Rectal smooth muscle tissue (tissue), 1 donor: ENCODE results near the gene CAMK2G.
"Not testable (repeated sequence)": the region's sequence is repeated elsewhere in the genome, so short reads cannot be mapped to it uniquely, and the experiment has no call there.

Experiments used
- H3K27ac ChIP-seq: one replicate; pipeline ENCODE4 v1.7.0; 2013; ENCODE audit warnings: low read depth, low read length, inconsistent platforms
- H3K27me3 ChIP-seq: one replicate; pipeline ENCODE4 v1.7.0; 2013; ENCODE audit warnings: low read length; ENCODE audit not compliant: control insufficient read depth, insufficient read depth
- H3K36me3 ChIP-seq: one replicate; pipeline ENCODE4 v1.7.0; 2013; ENCODE audit warnings: low read length; ENCODE audit not compliant: control insufficient read depth, insufficient read depth
- H3K4me1 ChIP-seq: one replicate; pipeline ENCODE4 v1.7.0; 2013; ENCODE audit warnings: low read length; ENCODE audit not compliant: control insufficient read depth, insufficient read depth
- H3K4me3 ChIP-seq: one replicate; pipeline ENCODE4 v1.7.0; 2013; ENCODE audit warnings: low read length
- H3K9ac ChIP-seq: one replicate; pipeline ENCODE4 v1.7.0; 2013; ENCODE audit warnings: low read length

The CAMK2G gene

DNA sequence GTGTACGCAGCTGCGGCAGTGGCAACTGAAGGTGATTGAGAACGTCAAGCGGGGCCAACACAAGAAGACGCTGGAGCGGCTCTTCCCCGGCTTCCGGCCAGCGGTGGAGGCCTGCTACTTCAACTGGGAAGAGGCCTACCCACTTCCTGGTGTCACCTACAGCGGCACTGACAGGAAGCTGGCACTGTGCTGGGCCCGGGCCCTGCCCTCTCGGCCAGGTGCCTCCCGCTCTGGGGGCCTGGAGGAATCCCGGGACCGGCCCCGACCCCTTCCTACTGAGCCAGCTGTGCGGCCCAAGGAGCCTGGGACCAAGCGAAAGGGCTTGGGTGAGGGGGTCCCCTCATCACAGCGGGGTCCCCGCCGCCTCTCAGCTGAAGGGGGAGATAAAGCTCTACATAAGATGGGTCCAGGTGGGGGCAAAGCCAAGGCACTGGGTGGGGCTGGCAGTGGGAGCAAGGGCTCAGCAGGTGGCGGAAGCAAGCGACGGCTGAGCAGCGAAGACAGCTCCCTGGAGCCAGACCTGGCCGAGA is 82.4 kb downstream of the CAMK2G start:
- Histone ChIP-seq H3K4me1 (peaks cover 11% of the 10 kb centered on the region), H3K36me3 (peaks cover 60% of the 10 kb centered on the region), H3K4me3 (no peak overlapping the region), H3K9ac (no peak overlapping the region), H3K27me3 (no peaks in the 10 kb centered on the region), H3K27ac (no peak overlapping the region)

GRCh38 chr10:73790886-73791625 is 83.3 kb downstream of the CAMK2G start:
- H3K4me3 ChIP-seq = no peak overlapping the region
- no peak overlapping the region for H3K27ac ChIP-seq
- no peaks in the 10 kb centered on the region for H3K27me3 ChIP-seq
- peaks cover 17% of the 10 kb centered on the region for H3K4me1 ChIP-seq
- H3K9ac ChIP-seq = no peak overlapping the region
- peaks cover 55% of the 10 kb centered on the region for H3K36me3 ChIP-seq

GRCh38 chr10:73789659-73790055 is 84.7 kb downstream of the CAMK2G start:
- no peak overlapping the region for H3K4me3 ChIP-seq
- H3K36me3 ChIP-seq = peaks cover 47% of the 10 kb centered on the region
- no peaks in the 10 kb centered on the region for H3K27me3 ChIP-seq
- H3K4me1 ChIP-seq = peaks cover 21% of the 10 kb centered on the region
- H3K27ac ChIP-seq = no peak overlapping the region
- H3K9ac ChIP-seq = no peak overlapping the region

DNA sequence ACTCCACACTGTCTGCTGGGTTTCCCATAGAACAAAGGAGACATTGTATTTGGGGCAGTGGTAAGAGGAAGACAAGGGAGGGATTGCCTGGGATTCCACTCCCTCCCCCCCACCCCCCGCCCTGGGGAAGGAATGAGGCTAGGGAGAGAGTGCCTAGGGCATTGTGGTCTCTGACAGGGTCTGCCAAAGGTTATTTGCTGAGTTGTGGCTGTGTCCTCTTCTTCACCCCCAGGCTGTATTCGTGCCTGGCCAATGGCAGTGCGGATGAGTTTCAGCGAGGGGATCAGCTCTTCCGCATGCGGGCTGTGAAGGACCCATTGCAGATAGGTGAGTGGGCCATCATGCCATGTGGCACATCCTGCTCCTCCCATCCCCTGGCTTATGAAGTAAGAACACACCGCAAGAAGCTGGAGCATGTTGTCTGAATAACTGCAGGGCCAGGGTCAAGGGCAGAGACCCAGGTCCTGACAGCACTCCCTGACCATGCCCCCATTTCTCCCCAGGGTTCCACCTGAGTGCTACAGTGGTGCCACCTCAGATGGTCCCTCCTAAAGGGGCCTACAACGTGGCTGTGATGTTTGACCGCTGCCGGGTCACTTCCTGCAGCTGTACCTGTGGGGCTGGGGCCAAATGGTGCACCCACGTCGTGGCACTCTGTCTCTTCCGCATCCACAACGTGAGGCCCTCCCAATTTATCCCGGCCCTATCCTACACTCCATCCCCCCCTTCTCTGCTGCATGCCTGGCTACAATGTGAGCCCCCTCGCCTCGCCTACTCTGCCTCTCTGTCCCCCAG is 85.3 kb downstream of the CAMK2G start:
- Histone ChIP-seq H3K27ac (no peak overlapping the region), H3K36me3 (peaks cover 41% of the 10 kb centered on the region)

DNA sequence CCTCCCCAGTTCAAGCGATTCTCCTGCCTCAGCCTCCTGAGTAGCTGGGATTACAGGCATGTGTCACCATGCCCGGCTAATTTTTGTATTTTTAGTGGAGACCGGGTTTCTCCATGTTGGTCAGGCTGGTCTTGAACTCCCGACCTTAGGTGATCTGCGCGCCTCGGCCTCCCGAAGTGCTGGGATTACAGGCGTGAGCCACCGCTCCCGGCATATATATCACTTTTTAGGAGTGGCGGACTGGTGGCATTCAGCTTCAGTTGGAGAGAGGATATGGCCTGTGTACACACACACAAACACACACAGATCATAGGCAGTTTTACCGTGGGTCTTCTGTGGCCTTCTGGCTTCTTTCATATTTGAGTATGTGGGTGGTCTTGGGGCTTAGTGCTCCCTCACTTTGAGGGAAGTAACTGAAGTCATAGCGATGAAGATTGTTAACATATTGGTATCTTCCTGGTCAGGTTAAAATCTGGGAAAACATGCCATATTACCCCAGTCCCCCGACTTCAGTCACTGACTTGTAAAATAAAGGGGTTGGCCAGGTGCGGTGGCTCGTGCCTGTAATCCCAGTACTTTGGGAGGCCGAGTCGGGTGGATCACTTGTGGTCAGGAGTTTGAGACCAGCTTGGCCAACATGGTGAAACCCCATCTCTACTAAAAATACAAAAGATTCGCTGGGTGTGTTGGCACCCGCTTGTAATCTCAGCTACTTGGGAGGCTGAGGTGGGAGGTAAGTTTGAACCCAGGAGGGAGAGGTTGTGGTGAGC is 87.1 kb downstream of the CAMK2G start:
- H3K9ac ChIP-seq, H3K27ac ChIP-seq, H3K27me3 ChIP-seq: not testable (repeated sequence)
- H3K4me3 ChIP-seq = peak overlapping the region; percentile 24
- peaks cover 21% of the 10 kb centered on the region for H3K4me1 ChIP-seq
- peaks cover 25% of the 10 kb centered on the region for H3K36me3 ChIP-seq

More for the DNA sequence above, 85.3 kb downstream of the CAMK2G start:
- no peak overlapping the region for H3K9ac ChIP-seq
- no peak overlapping the region for H3K4me3 ChIP-seq
- no peaks in the 10 kb centered on the region for H3K27me3 ChIP-seq
- H3K4me1 ChIP-seq = peaks cover 21% of the 10 kb centered on the region

GRCh38 chr10:73786512-73786885 is 87.9 kb downstream of the CAMK2G start:
- Histone ChIP-seq H3K27me3 (no peaks in the 10 kb centered on the region), H3K4me1 (peaks cover 21% of the 10 kb centered on the region), H3K27ac (no peak overlapping the region), H3K36me3 (peaks cover 21% of the 10 kb centered on the region), H3K4me3 (peak overlapping the region; percentile 88), H3K9ac (peak overlapping the region; percentile 63)

DNA sequence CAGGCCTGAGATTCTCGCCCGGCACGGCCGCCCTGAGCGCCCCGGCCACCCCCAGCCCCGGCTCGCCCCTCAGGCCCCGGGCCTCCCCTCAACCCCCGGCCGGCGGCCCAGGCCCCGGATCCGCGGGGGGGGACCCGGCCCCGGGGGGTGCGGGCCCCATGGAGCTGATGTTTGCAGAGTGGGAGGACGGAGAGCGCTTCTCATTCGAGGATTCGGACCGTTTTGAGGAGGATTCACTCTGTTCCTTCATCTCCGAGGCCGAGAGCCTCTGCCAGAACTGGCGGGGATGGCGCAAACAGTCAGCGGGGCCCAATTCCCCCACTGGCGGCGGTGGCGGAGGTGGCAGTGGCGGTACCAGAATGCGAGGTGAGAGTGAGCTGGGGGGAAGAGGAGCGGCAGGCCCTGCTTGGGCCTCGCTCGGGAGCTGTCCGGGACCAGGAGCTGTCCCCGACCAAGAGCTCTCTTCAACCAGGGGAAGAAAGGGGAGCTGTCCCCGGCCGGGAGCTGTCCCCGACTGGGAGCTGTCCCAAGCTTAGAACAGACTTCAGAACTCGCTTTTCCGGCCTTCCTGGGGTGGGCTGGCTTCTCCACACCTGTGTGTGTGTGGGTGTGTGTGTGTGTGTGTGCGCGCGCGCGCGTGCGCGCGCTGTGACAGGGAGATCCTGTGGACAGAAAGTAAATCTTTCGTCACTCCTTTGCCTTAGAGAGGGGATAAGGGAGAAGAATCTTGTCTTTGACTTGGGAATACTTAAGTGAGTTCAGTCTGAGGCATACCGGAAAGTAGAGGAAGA is 88.4 kb downstream of the CAMK2G start:
- Histone ChIP-seq H3K27ac (peak overlapping the region; percentile 92), H3K27me3 (no peaks in the 10 kb centered on the region), H3K9ac (peak overlapping the region; percentile 63), H3K4me1 (peaks cover 26% of the 10 kb centered on the region), H3K4me3 (peak overlapping the region; percentile 88), H3K36me3 (peaks cover 15% of the 10 kb centered on the region)

DNA sequence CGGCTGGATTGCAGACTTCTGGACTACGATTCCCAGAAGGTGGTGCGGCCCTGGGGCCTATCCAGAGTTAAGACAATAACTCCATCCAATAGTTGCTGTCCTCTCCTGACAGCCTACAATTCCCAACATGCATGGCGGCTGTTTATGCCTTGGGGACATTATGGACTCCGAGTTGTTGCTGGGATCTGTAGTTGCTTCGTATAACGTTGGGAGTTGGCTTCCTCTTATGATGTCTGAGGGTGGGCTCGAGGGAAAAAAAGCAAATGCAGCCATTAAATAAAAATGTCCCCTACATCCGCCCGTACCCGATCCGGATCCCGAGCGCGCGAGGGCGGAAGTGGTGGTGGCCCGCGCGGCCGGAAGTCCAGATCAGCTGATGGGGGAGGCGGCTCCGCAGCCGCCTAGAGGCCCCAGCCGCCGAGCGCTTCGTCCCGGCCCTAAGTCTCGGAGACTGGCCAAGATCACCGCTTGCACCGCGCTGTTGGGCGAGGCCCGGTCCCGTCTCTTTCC is 89.1 kb downstream of the CAMK2G start, which contains the start of gene ZSWIM8:
TSS of gene ZSWIM8 (plus strand) at position 396 of the 510 bp plus-strand sequence. CDS start 273 bp downstream, outside the sequence.
- peaks cover 32% of the 10 kb centered on the region for H3K4me1 ChIP-seq
- peaks cover 14% of the 10 kb centered on the region for H3K36me3 ChIP-seq
- no peaks in the 10 kb centered on the region for H3K27me3 ChIP-seq
- H3K9ac ChIP-seq = peak within 1 kb of the TSS; percentile 63
- peak within 1 kb of the TSS; percentile 88 for H3K4me3 ChIP-seq
- H3K27ac ChIP-seq = peak within 1 kb of the TSS; percentile 92

GRCh38 chr10:73782749-73783085 is 91.6 kb downstream of the CAMK2G start:
- Histone ChIP-seq H3K4me1 (peaks cover 25% of the 10 kb centered on the region), H3K4me3 (peak overlapping the region; percentile 93), H3K9ac (peak overlapping the region; percentile 80), H3K27me3 (no peaks in the 10 kb centered on the region), H3K27ac (peak overlapping the region; percentile 92), H3K36me3 (no peaks in the 10 kb centered on the region)

- peak within 1 kb of the TSS; percentile 80 for H3K9ac ChIP-seq
- H3K27me3 ChIP-seq = no peaks in the 10 kb centered on the region
- H3K4me3 ChIP-seq = peak within 1 kb of the TSS; percentile 93
- no peaks in the 10 kb centered on the region for H3K36me3 ChIP-seq
- peaks cover 22% of the 10 kb centered on the region for H3K4me1 ChIP-seq
- H3K27ac ChIP-seq = peak within 1 kb of the TSS; percentile 92
Observed at GRCh38 chr10:73781879-73782748, 92.2 kb downstream of the CAMK2G start, which contains the start of gene CHCHD1. Gene CHCHD1 (plus strand): TSS chr10:73782048. CDS start chr10:73782076, 28 bp downstream.

GRCh38 chr10:73781548-73781878 is 92.8 kb downstream of the CAMK2G start:
- peak overlapping the region; percentile 92 for H3K27ac ChIP-seq
- H3K4me1 ChIP-seq = peaks cover 18% of the 10 kb centered on the region
- H3K4me3 ChIP-seq = peak overlapping the region; percentile 93
- H3K36me3 ChIP-seq = no peaks in the 10 kb centered on the region
- no peak overlapping the region for H3K9ac ChIP-seq
- no peaks in the 10 kb centered on the region for H3K27me3 ChIP-seq
